ENCODE results near the gene PKD2.

- TF ChIP-seq ZSCAN29 (CRISPR knock-in tag; conservative IDR thresholded peaks at IDR 0.05): no peak
- TF ChIP-seq ZNF143 (CRISPR knock-in tag; IDR thresholded peaks at IDR 0.05): no peak
- TF ChIP-seq ZNF510 (CRISPR knock-in tag; IDR thresholded peaks at IDR 0.05; ENCODE audit: low read depth): no peak
- TF ChIP-seq RFX5 (IDR thresholded peaks at IDR 0.05; ENCODE audit: low read depth, low read length): no peak
- no peak for TF ChIP-seq FOSL2 (CRISPR knock-in tag; IDR thresholded peaks at IDR 0.05)
- TF ChIP-seq MAFF (IDR thresholded peaks at IDR 0.05; ENCODE audit: low read depth, low read length): no peak
- TF ChIP-seq ZBTB43 (CRISPR knock-in tag; conservative IDR thresholded peaks at IDR 0.05): no peak
- TF ChIP-seq ETV5 (CRISPR knock-in tag; IDR thresholded peaks at IDR 0.05; ENCODE audit: borderline replicate concordance): no peak
Observed at GRCh38 chr4:88012647-88013046, 5.2 kb downstream of the PKD2 start.

All from HepG2 (cell line).